GM18861 (cell line): Measurements from ENCODE around the gene TRMT1L.
"Not testable (repeated sequence)": the region's sequence is repeated elsewhere in the genome, so short reads cannot be mapped to it uniquely, and the experiment has no call there.

Experiments
- ATAC-seq: cut with Tn5 transposase; IDR thresholded peaks from one replicate; pipeline ENCODE4 v1.9.1; 2021; ENCODE audit not compliant: unreplicated experiment

Gene TRMT1L, protein sequence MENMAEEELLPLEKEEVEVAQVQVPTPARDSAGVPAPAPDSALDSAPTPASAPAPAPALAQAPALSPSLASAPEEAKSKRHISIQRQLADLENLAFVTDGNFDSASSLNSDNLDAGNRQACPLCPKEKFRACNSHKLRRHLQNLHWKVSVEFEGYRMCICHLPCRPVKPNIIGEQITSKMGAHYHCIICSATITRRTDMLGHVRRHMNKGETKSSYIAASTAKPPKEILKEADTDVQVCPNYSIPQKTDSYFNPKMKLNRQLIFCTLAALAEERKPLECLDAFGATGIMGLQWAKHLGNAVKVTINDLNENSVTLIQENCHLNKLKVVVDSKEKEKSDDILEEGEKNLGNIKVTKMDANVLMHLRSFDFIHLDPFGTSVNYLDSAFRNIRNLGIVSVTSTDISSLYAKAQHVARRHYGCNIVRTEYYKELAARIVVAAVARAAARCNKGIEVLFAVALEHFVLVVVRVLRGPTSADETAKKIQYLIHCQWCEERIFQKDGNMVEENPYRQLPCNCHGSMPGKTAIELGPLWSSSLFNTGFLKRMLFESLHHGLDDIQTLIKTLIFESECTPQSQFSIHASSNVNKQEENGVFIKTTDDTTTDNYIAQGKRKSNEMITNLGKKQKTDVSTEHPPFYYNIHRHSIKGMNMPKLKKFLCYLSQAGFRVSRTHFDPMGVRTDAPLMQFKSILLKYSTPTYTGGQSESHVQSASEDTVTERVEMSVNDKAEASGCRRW

DNA sequence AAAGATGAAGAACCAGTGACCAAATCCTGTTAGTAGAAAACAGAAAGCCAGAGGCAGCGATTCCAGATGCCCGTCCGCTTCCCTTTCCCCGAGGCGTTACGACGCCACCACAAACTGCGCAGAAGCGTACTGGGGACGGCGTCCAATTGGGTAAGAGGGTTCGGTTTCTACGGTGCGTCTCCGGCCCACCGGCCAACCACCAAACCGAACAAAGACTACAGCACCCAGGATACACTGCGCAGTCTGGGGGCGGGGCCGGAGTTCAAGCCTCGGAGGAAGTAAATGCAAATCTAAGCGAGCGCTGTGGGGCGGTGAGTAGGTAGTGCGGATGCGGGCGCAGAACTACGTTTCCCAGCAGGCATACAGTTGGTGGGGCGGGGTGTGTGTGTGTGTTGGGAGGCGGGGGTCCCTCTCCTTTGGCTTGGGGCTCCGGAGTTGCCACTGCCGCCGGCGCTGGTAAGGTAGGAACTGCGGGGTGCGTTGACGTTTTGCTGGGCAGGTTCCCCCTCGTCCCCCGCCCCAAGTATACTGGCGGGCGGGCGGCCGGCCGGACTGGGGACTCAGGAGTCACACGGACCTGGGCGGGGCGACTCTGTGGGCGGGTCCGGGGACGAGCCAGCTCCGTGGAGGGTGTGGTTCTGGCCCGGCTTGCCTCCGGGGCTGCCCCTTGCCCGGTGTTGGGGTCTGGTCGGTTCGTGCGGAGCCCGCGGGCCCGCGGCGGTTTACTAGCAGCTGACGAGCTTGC is at the start of gene TRMT1L, which contains the start of gene SWT1:
TSS of gene TRMT1L (minus strand) at position 100 of the 745 bp plus-strand sequence. CDS start 241 bp downstream, outside the sequence.
TSS of gene SWT1 (plus strand) at position 314 of the 745 bp plus-strand sequence. CDS start 3,675 bp downstream, outside the sequence.
- peak; percentile 87 for ATAC-seq

GRCh38 chr1:185200889-185201288 is 44.1 kb upstream of the TRMT1L start:
- no peak for ATAC-seq

DNA sequence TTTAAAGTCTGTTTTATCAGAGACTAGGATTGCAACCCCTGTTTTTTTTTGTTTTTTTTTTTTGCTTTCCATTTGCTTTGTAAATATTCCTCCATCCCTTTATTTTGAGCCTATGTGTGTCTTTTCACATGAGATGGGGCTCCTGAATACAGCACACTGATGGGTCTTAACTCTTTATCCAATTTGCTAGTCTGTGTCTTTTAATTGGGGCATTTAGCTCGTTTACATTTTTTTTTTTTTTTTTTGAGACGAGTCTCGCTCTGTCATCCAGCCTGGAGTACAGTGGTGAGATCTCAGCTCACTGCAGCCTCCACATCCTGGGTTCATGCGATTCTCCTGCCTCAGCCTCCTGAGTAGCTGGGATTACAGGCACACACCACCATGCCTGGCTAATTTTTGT is 42.0 kb upstream of the TRMT1L start:
- ATAC-seq = not testable (repeated sequence)

DNA sequence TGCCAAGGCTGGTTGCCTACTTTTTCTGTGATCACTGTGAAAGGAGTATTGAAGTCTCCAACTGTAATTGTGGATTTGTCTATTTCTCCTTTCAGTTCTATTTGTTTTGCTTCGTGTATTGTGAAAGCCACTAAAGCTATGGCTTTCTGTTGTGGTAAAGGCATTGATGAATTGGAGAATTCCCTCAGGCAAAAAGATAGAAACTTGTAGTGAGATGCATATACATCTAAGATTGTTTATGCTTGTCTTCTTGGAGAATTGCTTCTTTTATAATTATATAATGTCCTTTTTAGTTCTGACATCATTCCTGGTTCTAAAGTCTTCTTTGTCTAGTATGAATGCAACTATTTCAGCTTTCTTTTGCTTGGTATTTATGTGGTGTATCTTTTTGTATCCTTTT is 37.0 kb upstream of the TRMT1L start:
- ATAC-seq = no peak

- ATAC-seq = peak; percentile 92
Measured at GRCh38 chr1:185170291-185170848, 13.6 kb upstream of the TRMT1L start.

- no peak for ATAC-seq
Measured at GRCh38 chr1:185166106-185166505, 9.4 kb upstream of the TRMT1L start.

GRCh38 chr1:185162491-185162890 is 5.7 kb upstream of the TRMT1L start:
- no peak for ATAC-seq

DNA sequence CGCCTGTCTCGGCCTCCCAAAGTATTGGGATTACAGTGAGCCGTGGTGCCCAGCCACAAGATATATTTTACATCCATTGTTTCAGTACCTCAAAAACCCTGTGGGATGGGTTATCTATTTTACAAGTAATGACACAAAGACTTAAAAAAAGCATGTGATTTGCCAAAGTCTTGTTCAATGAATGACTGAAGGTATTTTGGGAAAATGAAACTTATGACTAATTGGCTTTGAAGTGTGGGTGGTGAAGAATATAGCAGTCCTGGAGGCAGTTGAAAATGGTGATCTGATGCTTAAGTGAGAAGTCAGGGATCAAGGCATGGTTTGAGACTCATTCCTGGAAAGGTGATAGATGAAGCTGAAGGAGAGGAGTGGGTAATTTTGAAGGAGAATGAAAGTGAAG is 3.2 kb upstream of the TRMT1L start:
- ATAC-seq = no peak

DNA sequence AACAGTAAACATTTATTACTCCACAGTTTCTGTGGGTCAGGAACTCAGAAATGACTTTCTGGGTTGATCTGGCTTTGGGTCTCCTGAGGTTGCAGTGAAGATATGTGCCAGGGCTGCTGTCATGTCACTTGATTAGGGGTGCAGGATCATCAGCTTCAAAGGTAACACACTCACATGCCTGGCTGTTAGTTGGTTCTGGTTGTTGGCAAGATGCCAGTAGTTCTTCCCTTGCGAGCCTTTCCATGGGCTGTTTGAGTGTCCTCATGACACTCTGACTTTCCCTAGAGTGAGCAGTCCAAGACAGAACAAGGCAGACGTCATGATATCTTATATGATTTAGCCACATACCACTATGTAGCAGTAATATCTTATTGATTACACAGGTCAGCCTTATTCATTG is 2.0 kb upstream of the TRMT1L start:
- ATAC-seq = no peak

GRCh38 chr1:185157599-185158412 is 1.1 kb upstream of the TRMT1L start:
- ATAC-seq = no peak

DNA sequence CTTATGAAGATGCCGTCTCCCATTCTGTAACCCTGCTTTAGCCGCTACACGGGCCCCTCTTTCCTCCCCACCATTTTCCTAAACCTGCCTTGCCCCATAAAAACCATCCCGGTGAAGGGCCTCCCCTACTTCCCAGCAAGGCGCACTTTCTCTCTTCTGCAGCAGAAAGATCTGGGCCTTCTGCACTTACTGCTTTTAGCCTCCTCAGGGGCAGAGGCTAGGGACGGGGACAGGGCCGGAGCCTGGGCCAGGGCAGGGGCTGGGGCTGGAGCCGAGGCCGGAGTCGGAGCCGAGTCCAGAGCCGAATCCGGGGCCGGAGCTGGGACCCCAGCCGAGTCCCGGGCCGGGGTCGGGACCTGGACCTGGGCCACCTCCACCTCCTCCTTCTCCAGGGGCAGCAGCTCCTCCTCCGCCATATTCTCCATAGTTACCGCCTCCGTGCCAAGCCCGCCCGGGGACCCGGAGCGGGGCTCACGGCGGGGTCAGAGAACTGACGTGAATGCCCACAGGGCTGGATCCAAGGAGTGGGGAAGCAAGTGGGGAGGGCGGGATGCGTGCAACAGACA is 382 bp downstream of the TRMT1L start:
- peak; percentile 16 for ATAC-seq

- no peak for ATAC-seq
Measured at GRCh38 chr1:185155600-185156287, 1.0 kb downstream of the TRMT1L start.

DNA sequence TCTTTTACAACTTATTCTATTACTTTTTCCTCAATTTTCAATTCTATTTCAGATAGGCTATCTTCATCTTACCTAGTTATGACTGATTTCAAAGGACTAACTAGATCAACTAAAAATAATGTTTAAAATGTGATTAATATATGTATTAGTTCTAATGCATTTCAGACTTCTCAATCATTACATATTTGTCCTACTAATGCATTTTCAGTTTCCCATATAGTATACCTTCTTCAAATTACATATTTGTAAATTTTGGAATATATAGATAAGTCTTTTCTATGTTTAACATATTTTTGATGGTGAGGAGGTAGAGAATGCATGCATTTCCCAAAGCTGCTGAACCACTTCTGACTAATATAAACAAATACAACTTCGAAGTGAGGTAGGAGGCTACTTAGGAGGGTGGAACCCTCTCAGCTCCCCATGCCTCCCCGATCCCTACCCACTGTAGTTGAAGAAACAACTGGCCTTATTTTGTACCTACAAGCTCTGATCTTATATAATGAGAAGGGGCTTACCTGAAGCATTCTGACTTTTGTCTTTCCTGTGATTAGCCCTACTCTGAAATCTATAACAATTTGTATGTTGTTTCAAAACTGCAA is 1.7 kb downstream of the TRMT1L start:
- no peak for ATAC-seq

DNA sequence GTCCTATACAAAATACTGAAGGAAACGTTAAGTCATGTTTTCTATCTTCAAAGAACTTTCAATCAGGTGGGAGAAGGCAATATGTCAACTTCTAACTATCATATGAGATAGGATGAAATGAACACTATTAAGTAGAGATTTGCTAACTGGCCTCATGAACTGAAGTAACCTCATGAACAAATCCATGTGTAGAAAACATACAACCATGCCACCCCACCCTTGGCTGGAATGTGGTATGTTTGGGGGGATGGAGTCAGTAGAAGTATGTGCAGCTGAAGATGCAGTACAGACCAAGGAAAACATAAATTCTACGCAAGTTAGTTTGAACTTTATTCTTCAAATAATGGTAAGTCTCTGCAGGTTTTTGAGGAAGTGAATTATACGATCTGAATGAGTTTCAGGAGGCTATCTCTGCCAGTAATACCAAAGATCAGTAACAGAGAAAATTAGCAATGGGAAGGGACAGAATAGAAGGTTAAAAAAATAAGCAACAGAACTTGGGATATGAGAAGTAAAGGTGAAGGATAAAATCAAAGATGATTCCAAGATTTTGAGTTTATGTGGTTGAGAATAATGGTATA is 4.5 kb downstream of the TRMT1L start:
- no peak for ATAC-seq

GRCh38 chr1:185151215-185151614 is 5.5 kb downstream of the TRMT1L start:
- ATAC-seq = no peak

DNA sequence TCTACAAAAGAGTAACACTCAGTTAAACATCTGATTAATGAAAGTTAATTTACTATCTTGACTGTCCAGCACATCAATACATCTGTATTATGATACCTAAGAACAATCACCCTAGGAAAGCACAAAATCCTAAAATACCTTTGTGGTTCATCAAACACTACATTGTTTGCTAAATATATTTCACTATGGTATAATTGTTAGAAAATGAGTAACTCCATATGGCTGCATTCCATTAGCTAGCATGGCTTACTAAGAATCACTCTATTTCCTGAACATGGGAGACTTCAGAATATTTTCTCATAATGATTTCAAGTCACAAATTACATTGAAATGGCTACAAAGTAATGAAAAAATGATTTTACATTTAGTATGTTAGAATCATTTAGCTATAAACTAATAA is 12.5 kb downstream of the TRMT1L start:
- ATAC-seq = no peak

DNA sequence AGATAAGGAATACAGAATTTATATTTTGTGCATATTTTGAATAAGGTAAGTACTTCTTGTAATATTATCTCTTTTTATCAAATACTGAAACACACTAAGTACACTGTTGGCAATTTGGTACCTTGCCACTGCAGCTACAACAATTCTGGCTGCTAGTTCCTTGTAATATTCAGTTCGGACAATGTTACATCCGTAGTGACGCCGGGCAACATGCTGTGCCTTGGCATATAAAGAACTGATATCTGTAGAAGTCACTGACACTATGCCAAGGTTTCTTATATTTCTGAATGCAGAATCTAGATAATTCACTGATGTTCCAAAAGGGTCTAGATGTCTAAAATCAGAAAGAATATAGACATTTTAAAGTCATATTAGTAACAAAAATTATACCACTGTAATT is 17.5 kb downstream of the TRMT1L start:
- ATAC-seq = no peak

- ATAC-seq = no peak
Measured at GRCh38 chr1:185137896-185138545, 18.7 kb downstream of the TRMT1L start.
